Trophoblast cell (in vitro differentiated cells and primary cell): ENCODE results near the gene HOXA1.
A peak's percentile ranks its signal among the peaks of the same experiment; 100 is the strongest.

Experiments
- DNase-seq, 2 donors: peaks; one replicate each; pipeline ENCODE4 v3.0.0-alpha.2; 2016
- H2AFZ ChIP-seq: 2 replicates; pipeline ENCODE4 v1.6.1; 2013; ENCODE audit warnings: low read length, moderate library complexity, mild to moderate bottlenecking; ENCODE audit not compliant: insufficient read depth, poor library complexity
- H2AK5ac ChIP-seq: 2 replicates; pipeline ENCODE4 v1.6.1; 2013; ENCODE audit warnings: mild to moderate bottlenecking, low read length
- H2BK120ac ChIP-seq: 2 replicates; pipeline ENCODE4 v1.6.1; 2013; ENCODE audit warnings: low read length, mild to moderate bottlenecking, moderate library complexity; ENCODE audit not compliant: insufficient read depth, poor library complexity
- H2BK12ac ChIP-seq: 2 replicates; pipeline ENCODE4 v1.6.1; 2013; ENCODE audit warnings: mild to moderate bottlenecking, low read length, moderate library complexity
- H2BK5ac ChIP-seq: 2 replicates; pipeline ENCODE4 v1.6.1; 2013; ENCODE audit warnings: low read length, low read depth, moderate library complexity, mild to moderate bottlenecking; ENCODE audit not compliant: poor library complexity
- H3K14ac ChIP-seq: 2 replicates; pipeline ENCODE4 v1.6.1; 2013; ENCODE audit warnings: mild to moderate bottlenecking, low read length
- H3K18ac ChIP-seq: 2 replicates; pipeline ENCODE4 v1.6.1; 2013; ENCODE audit warnings: mild to moderate bottlenecking, low read length
- H3K23ac ChIP-seq: 2 replicates; pipeline ENCODE4 v1.6.1; 2013; ENCODE audit warnings: low read length
- H3K27ac ChIP-seq: 2 replicates; pipeline ENCODE4 v1.5.1; 2013; ENCODE audit warnings: low read depth, mild to moderate bottlenecking, inconsistent platforms, low read length, moderate library complexity
- H3K27me3 ChIP-seq: 2 replicates; pipeline ENCODE4 v1.6.1; 2013; ENCODE audit warnings: inconsistent platforms, mild to moderate bottlenecking, low read length, moderate library complexity; ENCODE audit not compliant: insufficient read depth
- H3K36me3 ChIP-seq, 2 experiments: 1 replicate in 1 of 2; 2 replicates in 1 of 2; pipeline ENCODE4 v1.6.1; 2013; ENCODE audit warnings: low read length in 2 of 2, mild to moderate bottlenecking in 2 of 2, moderate library complexity in 1 of 2; ENCODE audit not compliant: insufficient read depth in 2 of 2, control insufficient read depth in 1 of 2
- H3K4ac ChIP-seq: 2 replicates; pipeline ENCODE4 v1.6.1; 2013; ENCODE audit warnings: low read depth, mild to moderate bottlenecking, low read length, moderate library complexity
- H3K4me1 ChIP-seq, 2 experiments: 1 replicate in 1 of 2; 2 replicates in 1 of 2; pipeline ENCODE4 v1.6.1; 2013; ENCODE audit warnings: low read length in 2 of 2, mild to moderate bottlenecking in 2 of 2, moderate library complexity in 1 of 2; ENCODE audit not compliant: insufficient read depth in 2 of 2, control insufficient read depth in 1 of 2
- H3K4me2 ChIP-seq: 2 replicates; pipeline ENCODE4 v1.6.1; 2013; ENCODE audit warnings: inconsistent platforms, mild to moderate bottlenecking, low read length, moderate library complexity
- H3K4me3 ChIP-seq: 2 replicates; pipeline ENCODE4 v1.5.1; 2013; ENCODE audit warnings: mild to moderate bottlenecking, low read depth, low read length, inconsistent platforms
- H3K79me1 ChIP-seq: one replicate; pipeline ENCODE4 v1.6.1; 2013; ENCODE audit warnings: low read length
- H3K79me2 ChIP-seq: 2 replicates; pipeline ENCODE4 v1.6.1; 2013; ENCODE audit warnings: low read length, mild to moderate bottlenecking; ENCODE audit not compliant: control insufficient read depth, insufficient read depth, poor library complexity
- H3K9ac ChIP-seq: 2 replicates; pipeline ENCODE4 v1.6.1; 2013; ENCODE audit warnings: mild to moderate bottlenecking, low read length
- H3K9me3 ChIP-seq: 2 replicates; pipeline ENCODE4 v1.6.1; 2013; ENCODE audit warnings: low read depth, mild to moderate bottlenecking, control low read depth, inconsistent platforms, low read length; ENCODE audit not compliant: insufficient read depth
- H4K12ac ChIP-seq: 2 replicates; pipeline ENCODE4 v1.6.1; 2013; ENCODE audit warnings: low read depth, mild to moderate bottlenecking, low read length, moderate library complexity
- H4K8ac ChIP-seq: 2 replicates; pipeline ENCODE4 v1.6.1; 2013; ENCODE audit warnings: low read depth, mild to moderate bottlenecking, low read length, moderate library complexity
- H4K91ac ChIP-seq: one replicate; pipeline ENCODE4 v1.6.1; 2013; ENCODE audit warnings: low read depth, mild to moderate bottlenecking, low read length, moderate library complexity
- WGBS: extraction: QIAGEN DNeasy Blood & Tissue Kit; methylation state at CpG from one replicate; pipeline ENCODE4 v1.1.7; 2013; ENCODE audit warnings: missing lambda C conversion rate; ENCODE audit not compliant: insufficient read length, insufficient coverage; ENCODE audit errors: extremely low coverage; 5-methylcytosine and 5-hydroxymethylcytosine counted together

Gene HOXA1

DNA sequence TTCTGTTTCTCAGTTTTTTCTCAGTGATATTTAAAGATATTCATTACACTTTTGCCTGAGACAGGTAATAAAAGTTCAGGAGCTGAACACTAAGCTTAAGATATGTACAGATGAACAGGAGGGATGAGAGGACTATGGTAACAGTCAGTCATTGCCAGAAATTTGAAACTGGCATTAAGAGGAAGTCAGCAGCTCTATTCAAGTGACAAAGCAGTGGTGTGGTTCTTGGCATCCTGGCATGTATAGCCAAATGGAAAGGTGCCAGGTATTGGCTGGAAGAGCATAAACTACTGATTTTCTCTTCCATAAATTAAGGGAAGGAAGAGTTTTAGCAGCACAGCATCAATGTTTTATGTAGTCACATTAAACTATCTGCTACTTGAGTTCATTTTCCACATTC lies 22.7 kb downstream of the HOXA1 start:
- Histone ChIP-seq H2BK12ac (no peak overlapping the region), H3K14ac (no peak overlapping the region), H3K9ac (no peak overlapping the region), H4K91ac (no peak overlapping the region), H3K4me3 (no peak overlapping the region), H3K9me3 (no peaks in the 10 kb centered on the region), H3K79me1 (no peaks in the 10 kb centered on the region), H3K27me3 (no peaks in the 10 kb centered on the region), H4K8ac (no peak overlapping the region), H3K36me3 (no peaks in the 10 kb centered on the region), H2BK120ac (no peak overlapping the region), H3K23ac (no peak overlapping the region), H3K79me2 (no peaks in the 10 kb centered on the region), H4K12ac (no peak overlapping the region), H3K18ac (no peak overlapping the region), H2AFZ (no peak overlapping the region), H3K27ac (no peak overlapping the region), H3K4me1 (no peaks in the 10 kb centered on the region), H2BK5ac (no peak overlapping the region), H3K4me2 (no peak overlapping the region), H2AK5ac (no peak overlapping the region), H3K4ac (no peak overlapping the region)
- no peak for DNase-seq

- no peak overlapping the region for H4K12ac ChIP-seq
- H3K9ac ChIP-seq: no peak overlapping the region
- H4K91ac ChIP-seq: no peak overlapping the region
- H3K9me3 ChIP-seq: no peaks in the 10 kb centered on the region
- H4K8ac ChIP-seq: no peak overlapping the region
- no peaks in the 10 kb centered on the region for H3K27me3 ChIP-seq
- no peak overlapping the region for H2AK5ac ChIP-seq
- no peaks in the 10 kb centered on the region for H3K79me2 ChIP-seq
- H3K4me3 ChIP-seq: no peak overlapping the region
- H2AFZ ChIP-seq: no peak overlapping the region
- H2BK120ac ChIP-seq: no peak overlapping the region
- no peaks in the 10 kb centered on the region for H3K4me1 ChIP-seq
- no CpG with 5 or more reads among the region's 6 CpGs for WGBS
- no peak overlapping the region for H2BK5ac ChIP-seq
- H3K36me3 ChIP-seq: no peaks in the 10 kb centered on the region
- no peak overlapping the region for H3K27ac ChIP-seq
- H3K79me1 ChIP-seq: no peaks in the 10 kb centered on the region
- no peak overlapping the region for H2BK12ac ChIP-seq
- no peak overlapping the region for H3K4me2 ChIP-seq
- H3K14ac ChIP-seq: no peak overlapping the region
- H3K18ac ChIP-seq: no peak overlapping the region
- peak in 1 of 2 donors; percentile 13 for DNase-seq
- H3K4ac ChIP-seq: no peak overlapping the region
- no peak overlapping the region for H3K23ac ChIP-seq
Observed at GRCh38 chr7:27071622-27072390, 24.0 kb downstream of the HOXA1 start.

DNA sequence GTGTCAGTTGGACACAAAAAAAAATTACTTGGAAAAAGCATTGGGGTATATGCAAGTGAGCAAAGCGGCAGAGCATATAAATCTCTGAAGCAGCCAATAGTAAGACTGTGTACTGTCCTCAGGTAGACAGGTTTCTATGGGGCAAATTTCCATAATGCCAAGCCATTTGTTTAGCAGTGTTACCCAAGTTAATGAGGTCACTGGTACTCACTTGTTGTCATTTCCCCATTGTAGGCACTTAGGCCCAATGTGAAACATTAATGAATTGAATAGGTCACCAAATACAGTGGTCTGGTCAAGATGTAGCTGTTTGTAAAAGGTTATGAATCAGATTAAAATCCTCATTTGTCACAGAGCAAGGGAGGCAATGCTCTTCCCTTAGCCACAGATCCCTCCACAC lies 27.5 kb downstream of the HOXA1 start:
- H3K79me1 ChIP-seq: no peaks in the 10 kb centered on the region
- no peak overlapping the region for H3K4me2 ChIP-seq
- no peak overlapping the region for H2BK5ac ChIP-seq
- H3K27ac ChIP-seq: no peak overlapping the region
- H3K4ac ChIP-seq: no peak overlapping the region
- no peak overlapping the region for H2AFZ ChIP-seq
- H3K4me1 ChIP-seq: no peaks in the 10 kb centered on the region
- H3K14ac ChIP-seq: no peak overlapping the region
- H4K91ac ChIP-seq: no peak overlapping the region
- H2BK12ac ChIP-seq: no peak overlapping the region
- H4K12ac ChIP-seq: no peak overlapping the region
- H2AK5ac ChIP-seq: no peak overlapping the region
- no peak overlapping the region for H3K18ac ChIP-seq
- no peak overlapping the region for H3K9ac ChIP-seq
- H2BK120ac ChIP-seq: no peak overlapping the region
- H3K23ac ChIP-seq: no peak overlapping the region
- no CpG with 5 or more reads among the region's 1 CpG for WGBS
- no peak for DNase-seq
- no peaks in the 10 kb centered on the region for H3K9me3 ChIP-seq
- H3K36me3 ChIP-seq: no peaks in the 10 kb centered on the region
- no peaks in the 10 kb centered on the region for H3K79me2 ChIP-seq
- H3K4me3 ChIP-seq: no peak overlapping the region
- H4K8ac ChIP-seq: no peak overlapping the region
- H3K27me3 ChIP-seq: no peaks in the 10 kb centered on the region

DNA sequence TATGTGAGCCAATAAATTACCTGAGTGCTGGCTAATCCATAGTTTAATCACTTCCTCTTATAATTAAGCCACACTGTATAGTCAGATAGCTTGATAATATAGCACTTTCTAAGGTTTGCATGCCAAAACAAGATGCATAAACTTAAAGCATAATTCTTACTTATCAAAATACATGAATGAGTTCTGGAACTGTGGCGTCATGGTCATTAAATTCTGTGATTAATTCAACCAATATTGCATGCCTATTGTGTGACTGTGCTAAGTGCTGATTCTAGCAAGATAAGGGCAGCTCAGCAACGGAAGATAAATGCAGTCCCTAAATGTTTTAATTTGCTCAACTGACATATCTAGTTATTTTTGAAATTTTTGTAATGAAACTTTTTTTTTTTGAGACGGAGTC lies 29.7 kb downstream of the HOXA1 start:
- Histone ChIP-seq H3K18ac (no peak overlapping the region), H2BK5ac (no peak overlapping the region), H3K9me3 (no peaks in the 10 kb centered on the region), H3K79me1 (no peaks in the 10 kb centered on the region), H3K79me2 (no peaks in the 10 kb centered on the region), H4K8ac (no peak overlapping the region), H3K9ac (no peak overlapping the region), H3K4ac (no peak overlapping the region), H3K27me3 (no peaks in the 10 kb centered on the region), H2AFZ (no peak overlapping the region), H4K91ac (no peak overlapping the region), H3K4me1 (no peaks in the 10 kb centered on the region), H3K36me3 (no peaks in the 10 kb centered on the region), H3K23ac (no peak overlapping the region), H3K27ac (no peak overlapping the region), H2BK120ac (no peak overlapping the region), H2AK5ac (no peak overlapping the region), H3K4me3 (no peak overlapping the region), H2BK12ac (no peak overlapping the region), H3K14ac (no peak overlapping the region), H3K4me2 (no peak overlapping the region), H4K12ac (no peak overlapping the region)
- WGBS: no CpG with 5 or more reads among the region's 3 CpGs
- DNase-seq: peak in 1 of 2 donors; percentile 31
